ENCODE results near the gene PWP2. TPM values are rescaled to one million over a fixed set of nuclear protein-coding genes. Genes with fewer than 3 reads are reported as not detected.

Gene PWP2
- total RNA-seq, 3 donors from 2014 or later (not counting 1 experiment from before 2014, with no cell fraction given), result 28.5 to 32.7 (median 32.7) TPM

GRCh38 chr21:44067011-44067839, 40.0 kb upstream of the PWP2 start:
- no peak overlapping the region for H3K4me3 ChIP-seq (ENCODE audit: low read length)
- DNase-seq (no peak), ATAC-seq (no peak)
- H3K9me3 ChIP-seq (ENCODE audit: control insufficient read depth, insufficient read depth, low read length), result no peaks in the 10 kb centered on the region
- H3K36me3 ChIP-seq (ENCODE audit: control insufficient read depth, insufficient read depth, low read length), result peaks cover 66% of the 10 kb centered on the region
- H3K36me3 Mint-ChIP-seq, result peaks cover 8% of the 10 kb centered on the region
- H3K4me3 Mint-ChIP-seq, result peak overlapping the region; percentile 18
- H3K4me1 ChIP-seq (ENCODE audit: control insufficient read depth, insufficient read depth, low read length), result peaks cover 27% of the 10 kb centered on the region
- no peaks in the 10 kb centered on the region for H3K9me3 Mint-ChIP-seq
- H3K4me1 Mint-ChIP-seq, result peaks cover 68 to 73% of the 10 kb centered on the region in 2 donors
- TF ChIP-seq CTCF (IDR thresholded peaks at IDR 0.05), result no peak
- 93% methylated on average over 15 of the region's 15 CpGs for WGBS (ENCODE audit: insufficient coverage)
- no peaks in the 10 kb centered on the region for H3K27me3 ChIP-seq (ENCODE audit: control insufficient read depth, insufficient read depth, low read length)
- peak overlapping the region; percentile 94 to 100 for H3K27ac Mint-ChIP-seq
- H3K27me3 Mint-ChIP-seq (ENCODE audit: low read depth in 2 of 2), result no peaks in the 10 kb centered on the region
- peak overlapping the region; percentile 21 for H3K27ac ChIP-seq (ENCODE audit: low read length)
- intact Hi-C loops (cut with micrococcal nuclease), result loop anchor here (5.0 kb wide), 1 partner anchor 55 kb away; the partner anchor contains the start of gene TRAPPC10

- Mint-ChIP-seq H3K36me3 (no peaks in the 10 kb centered on the region), H3K27me3 (ENCODE audit: low read depth in 2 of 2) (no peaks in the 10 kb centered on the region), H3K9me3 (no peaks in the 10 kb centered on the region), H3K27ac (peak overlapping the region in 1 of 2 donors; percentile 100), H3K4me1 (peaks cover 75 to 82% of the 10 kb centered on the region in 2 donors), H3K4me3 (no peak overlapping the region)
- H3K27ac ChIP-seq (ENCODE audit: low read length), result no peak overlapping the region
- DNase-seq, result no peak
- no peak for TF ChIP-seq CTCF (IDR thresholded peaks at IDR 0.05)
- intact Hi-C loops (cut with micrococcal nuclease), result no loop called here
- H3K27me3 ChIP-seq (ENCODE audit: control insufficient read depth, insufficient read depth, low read length), result no peaks in the 10 kb centered on the region
- 96% methylated on average over 7 of the region's 7 CpGs for WGBS (ENCODE audit: insufficient coverage)
- H3K4me3 ChIP-seq (ENCODE audit: low read length), result no peak overlapping the region
- H3K9me3 ChIP-seq (ENCODE audit: control insufficient read depth, insufficient read depth, low read length), result no peaks in the 10 kb centered on the region
- H3K4me1 ChIP-seq (ENCODE audit: control insufficient read depth, insufficient read depth, low read length), result peaks cover 28% of the 10 kb centered on the region
- no peak for ATAC-seq
- peaks cover 61% of the 10 kb centered on the region for H3K36me3 ChIP-seq (ENCODE audit: control insufficient read depth, insufficient read depth, low read length)
These were observed 36.8 kb upstream of the PWP2 start for GRCh38 chr21:44070391-44070790.

- peak overlapping the region; percentile 58 to 100 for H3K27ac Mint-ChIP-seq
- DNase-seq, result no peak
- H3K27me3 Mint-ChIP-seq (ENCODE audit: low read depth in 2 of 2), result no peaks in the 10 kb centered on the region
- no peaks in the 10 kb centered on the region for H3K9me3 Mint-ChIP-seq
- Histone ChIP-seq H3K27me3 (ENCODE audit: control insufficient read depth, insufficient read depth, low read length) (no peaks in the 10 kb centered on the region), H3K4me1 (ENCODE audit: control insufficient read depth, insufficient read depth, low read length) (peaks cover 17% of the 10 kb centered on the region), H3K4me3 (ENCODE audit: low read length) (no peak overlapping the region), H3K9me3 (ENCODE audit: control insufficient read depth, insufficient read depth, low read length) (no peaks in the 10 kb centered on the region), H3K36me3 (ENCODE audit: control insufficient read depth, insufficient read depth, low read length) (peaks cover 65% of the 10 kb centered on the region), H3K27ac (ENCODE audit: low read length) (no peak overlapping the region)
- H3K4me3 Mint-ChIP-seq, result no peak overlapping the region
- TF ChIP-seq CTCF (IDR thresholded peaks at IDR 0.05), result no peak
- whole genome bisulfite sequencing (ENCODE audit: insufficient coverage), result 89% methylated on average over 13 of the region's 15 CpGs
- intact Hi-C loops (cut with micrococcal nuclease), result no loop called here
- ATAC-seq, result peak in 2 of 3 donors; percentile 27 to 30
- peaks cover 4% of the 10 kb centered on the region for H3K36me3 Mint-ChIP-seq
- H3K4me1 Mint-ChIP-seq, result peaks cover 71 to 76% of the 10 kb centered on the region in 2 donors
These were observed 35.7 kb upstream of the PWP2 start for GRCh38 chr21:44071359-44072104.
